Measurements from ENCODE around the gene MACROD2. TPM values are rescaled to one million over a fixed set of nuclear protein-coding genes. Genes with fewer than 3 reads are reported as not detected.

Gene MACROD2
- total RNA-seq, 1 experiment from 2014 or later, result 1.4 TPM

DNA sequence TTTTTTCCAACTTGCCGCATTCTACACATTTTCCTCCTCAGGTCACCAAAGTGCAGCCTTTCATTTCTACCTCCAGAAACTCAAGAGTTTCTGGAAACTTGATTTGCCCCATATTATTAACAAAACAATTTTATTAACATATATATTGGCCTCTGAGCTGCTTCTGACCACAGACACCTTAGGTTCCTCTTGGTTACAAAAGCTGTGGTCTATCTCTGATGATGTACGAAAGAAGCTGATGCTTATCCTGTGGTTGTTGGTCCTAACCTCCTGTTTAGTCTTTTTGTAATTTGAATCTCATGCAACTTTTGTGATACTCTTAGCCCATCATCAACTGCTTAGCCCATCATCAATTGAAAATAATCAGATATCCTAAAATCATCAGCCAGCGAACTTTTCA, 1842.2 kb downstream of the MACROD2 start:
- ChIA-PET POLR2A (ENCODE audit: low non-redundant PET) (no interaction called here), CTCF (no interaction called here)
- Histone ChIP-seq H3K4me1 (ENCODE audit: insufficient read depth, low read length, poor library complexity, severe bottlenecking) (no peaks in the 10 kb centered on the region), H3K27me3 (replicated peaks; ENCODE audit: insufficient read depth, low read depth, low read length, poor library complexity) (no peaks in the 10 kb centered on the region), H3K36me3 (ENCODE audit: insufficient read depth, low read length, poor library complexity, severe bottlenecking) (no peaks in the 10 kb centered on the region), H3K27ac (ENCODE audit: low read depth, low read length, poor library complexity, severe bottlenecking) (no peak overlapping the region), H3K9me3 (ENCODE audit: low read depth, low read length, poor library complexity, severe bottlenecking) (peaks cover 8% of the 10 kb centered on the region), H3K4me3 (ENCODE audit: low read depth, low read length, poor library complexity, severe bottlenecking) (no peak overlapping the region)
- intact Hi-C loops (cut with micrococcal nuclease; ENCODE audit: unreplicated experiment), result no loop called here
- TF ChIP-seq EZH2 (IDR thresholded peaks at IDR 0.05; ENCODE audit: borderline replicate concordance, low read depth, low read length, poor library complexity, severe bottlenecking), result no peak
- TF ChIP-seq, protein P1, sequence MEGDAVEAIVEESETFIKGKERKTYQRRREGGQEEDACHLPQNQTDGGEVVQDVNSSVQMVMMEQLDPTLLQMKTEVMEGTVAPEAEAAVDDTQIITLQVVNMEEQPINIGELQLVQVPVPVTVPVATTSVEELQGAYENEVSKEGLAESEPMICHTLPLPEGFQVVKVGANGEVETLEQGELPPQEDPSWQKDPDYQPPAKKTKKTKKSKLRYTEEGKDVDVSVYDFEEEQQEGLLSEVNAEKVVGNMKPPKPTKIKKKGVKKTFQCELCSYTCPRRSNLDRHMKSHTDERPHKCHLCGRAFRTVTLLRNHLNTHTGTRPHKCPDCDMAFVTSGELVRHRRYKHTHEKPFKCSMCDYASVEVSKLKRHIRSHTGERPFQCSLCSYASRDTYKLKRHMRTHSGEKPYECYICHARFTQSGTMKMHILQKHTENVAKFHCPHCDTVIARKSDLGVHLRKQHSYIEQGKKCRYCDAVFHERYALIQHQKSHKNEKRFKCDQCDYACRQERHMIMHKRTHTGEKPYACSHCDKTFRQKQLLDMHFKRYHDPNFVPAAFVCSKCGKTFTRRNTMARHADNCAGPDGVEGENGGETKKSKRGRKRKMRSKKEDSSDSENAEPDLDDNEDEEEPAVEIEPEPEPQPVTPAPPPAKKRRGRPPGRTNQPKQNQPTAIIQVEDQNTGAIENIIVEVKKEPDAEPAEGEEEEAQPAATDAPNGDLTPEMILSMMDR (conservative IDR thresholded peaks at IDR 0.05; ENCODE audit: low read depth, low read length), result no peak
- no peak for DNase-seq (ENCODE audit: low spot score)
- BruUV-seq (replicated peaks), result no TSS peak

DNA sequence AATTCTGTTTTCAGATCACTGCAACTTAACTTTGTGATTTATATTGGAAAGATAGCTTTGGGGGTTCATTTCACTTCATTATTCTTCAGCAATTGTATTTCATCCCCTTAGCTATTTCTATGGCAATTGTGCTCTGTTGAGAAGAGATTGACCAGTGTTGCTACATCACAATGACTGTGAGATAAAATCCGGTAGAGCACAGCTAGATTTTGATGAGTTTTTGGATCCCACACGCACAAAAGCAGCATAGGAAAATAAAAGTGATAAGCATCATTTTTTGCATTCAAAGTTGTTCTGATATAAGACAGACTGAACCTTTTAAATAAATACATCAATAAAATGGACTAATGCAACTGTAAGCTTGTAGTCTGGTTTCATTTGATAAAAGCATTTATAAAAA, 1843.2 kb downstream of the MACROD2 start:
- CTCF ChIA-PET, result no interaction called here

DNA sequence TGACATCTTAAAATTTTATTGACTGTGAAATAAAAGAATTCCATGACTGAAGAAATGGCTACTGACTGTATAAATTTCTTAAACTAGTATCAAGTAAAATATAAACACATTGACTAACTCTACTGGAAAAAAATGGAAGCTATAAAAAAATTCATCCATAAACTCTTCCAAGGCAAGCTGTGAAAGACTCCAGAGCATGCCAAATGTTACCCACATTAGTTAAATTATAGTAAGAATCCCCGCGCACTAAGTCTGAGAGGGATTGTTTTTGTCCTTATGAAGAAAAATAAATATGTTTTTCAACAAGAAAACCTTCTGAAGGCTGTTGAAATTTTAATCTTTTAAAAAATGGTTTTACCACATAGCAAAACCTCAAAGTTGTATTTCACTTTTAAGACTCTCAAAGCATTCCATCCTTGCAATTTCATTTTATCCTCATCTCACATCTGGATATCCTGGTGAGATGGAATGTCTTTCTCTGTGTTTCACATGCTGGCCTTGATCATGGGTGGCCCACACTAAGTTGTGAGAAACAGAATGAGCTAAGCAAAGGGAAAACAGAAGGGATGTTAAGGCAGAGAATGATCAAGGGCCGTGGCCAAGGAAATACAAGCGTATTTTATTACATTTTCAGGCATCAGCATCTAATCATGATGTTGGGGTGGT, 1845.5 kb downstream of the MACROD2 start:
- CTCF ChIA-PET, result no interaction called here
- no peaks in the 10 kb centered on the region for H3K36me3 ChIP-seq (ENCODE audit: insufficient read depth, low read length, poor library complexity, severe bottlenecking)
- intact Hi-C loops (cut with micrococcal nuclease; ENCODE audit: unreplicated experiment), result no loop called here
- H3K9me3 ChIP-seq (ENCODE audit: low read depth, low read length, poor library complexity, severe bottlenecking), result peaks cover 8% of the 10 kb centered on the region
- BruUV-seq (replicated peaks), result no TSS peak
- no peak overlapping the region for H3K4me3 ChIP-seq (ENCODE audit: low read depth, low read length, poor library complexity, severe bottlenecking)
- POLR2A ChIA-PET (ENCODE audit: low non-redundant PET), result no interaction called here
- no peaks in the 10 kb centered on the region for H3K4me1 ChIP-seq (ENCODE audit: insufficient read depth, low read length, poor library complexity, severe bottlenecking)
- DNase-seq (ENCODE audit: low spot score), result no peak
- TF ChIP-seq, protein P1 (conservative IDR thresholded peaks at IDR 0.05; ENCODE audit: low read depth, low read length), result no peak
- no peak for TF ChIP-seq EZH2 (IDR thresholded peaks at IDR 0.05; ENCODE audit: borderline replicate concordance, low read depth, low read length, poor library complexity, severe bottlenecking)
- H3K27ac ChIP-seq (ENCODE audit: low read depth, low read length, poor library complexity, severe bottlenecking), result no peak overlapping the region
- H3K27me3 ChIP-seq (replicated peaks; ENCODE audit: insufficient read depth, low read depth, low read length, poor library complexity), result no peaks in the 10 kb centered on the region

More for the DNA sequence above, 1843.2 kb downstream of the MACROD2 start:
- POLR2A ChIA-PET (ENCODE audit: low non-redundant PET), result no interaction called here
- TF ChIP-seq EZH2 (IDR thresholded peaks at IDR 0.05; ENCODE audit: borderline replicate concordance, low read depth, low read length, poor library complexity, severe bottlenecking), result no peak
- TF ChIP-seq, protein P1 (conservative IDR thresholded peaks at IDR 0.05; ENCODE audit: low read depth, low read length), result no peak
- intact Hi-C loops (cut with micrococcal nuclease; ENCODE audit: unreplicated experiment), result no loop called here
- H3K9me3 ChIP-seq (ENCODE audit: low read depth, low read length, poor library complexity, severe bottlenecking), result peaks cover 8% of the 10 kb centered on the region
- H3K27me3 ChIP-seq (replicated peaks; ENCODE audit: insufficient read depth, low read depth, low read length, poor library complexity), result no peaks in the 10 kb centered on the region
- H3K36me3 ChIP-seq (ENCODE audit: insufficient read depth, low read length, poor library complexity, severe bottlenecking), result no peaks in the 10 kb centered on the region
- H3K4me1 ChIP-seq (ENCODE audit: insufficient read depth, low read length, poor library complexity, severe bottlenecking), result no peaks in the 10 kb centered on the region
- no peak overlapping the region for H3K4me3 ChIP-seq (ENCODE audit: low read depth, low read length, poor library complexity, severe bottlenecking)
- no TSS peak for BruUV-seq (replicated peaks)
- no peak overlapping the region for H3K27ac ChIP-seq (ENCODE audit: low read depth, low read length, poor library complexity, severe bottlenecking)
- DNase-seq (ENCODE audit: low spot score), result no peak
